HG02642 (cell line): ENCODE measurements around the gene TRAPPC8.
"Not testable (repeated sequence)": the region's sequence is repeated elsewhere in the genome, so short reads cannot be mapped to it uniquely, and the experiment has no call there.

Experiments used
- ATAC-seq: cut with Tn5 transposase; IDR thresholded peaks from one replicate; pipeline ENCODE4 v1.9.1; 2021; ENCODE audit warnings: mild to moderate bottlenecking; ENCODE audit not compliant: unreplicated experiment, poor library complexity

The TRAPPC8 gene

DNA sequence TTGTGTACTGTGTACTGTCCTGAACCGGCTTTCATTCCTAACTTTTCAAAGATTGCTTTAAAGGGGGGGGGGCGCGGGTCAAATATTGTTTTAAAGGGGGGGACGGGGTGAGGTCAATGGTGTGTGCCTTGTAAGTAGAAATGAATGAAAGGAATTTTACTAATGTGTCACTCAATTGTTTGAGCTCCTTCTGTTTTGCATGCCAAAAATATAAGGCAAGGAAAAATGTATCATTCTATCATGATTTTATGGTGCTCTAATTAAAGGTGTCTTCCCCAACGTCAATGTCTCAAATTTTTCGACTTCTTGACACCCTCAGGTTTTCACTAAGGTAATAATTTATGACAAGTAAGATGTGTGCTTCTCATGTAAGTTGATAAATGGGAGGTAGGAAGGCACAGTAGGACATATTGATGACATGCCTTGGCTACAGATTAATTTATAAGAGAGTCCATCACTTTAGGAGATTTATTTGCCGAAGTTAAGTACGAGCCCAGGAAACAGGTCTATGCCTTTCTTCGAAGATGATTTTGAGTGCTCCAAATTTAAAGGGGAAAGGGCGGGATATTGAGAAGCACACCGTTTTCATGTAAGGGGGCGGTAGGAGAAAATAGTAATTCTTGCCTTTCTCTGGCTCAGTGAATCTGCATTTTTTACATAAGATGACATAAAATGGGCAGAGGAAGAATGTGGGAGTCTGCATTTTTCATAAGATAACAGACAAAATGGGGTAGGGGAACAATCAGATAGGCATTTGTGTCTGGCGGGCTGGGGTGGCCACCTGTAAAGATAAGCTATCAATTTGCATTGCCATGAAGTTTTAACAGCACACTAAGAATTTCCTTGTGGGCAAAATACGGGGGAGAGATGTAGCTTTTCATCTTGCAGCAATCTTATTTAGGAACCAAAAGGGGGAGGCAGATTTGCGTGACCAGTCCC lies 1.2 kb upstream of the TRAPPC8 start:
- ATAC-seq = no peak

DNA sequence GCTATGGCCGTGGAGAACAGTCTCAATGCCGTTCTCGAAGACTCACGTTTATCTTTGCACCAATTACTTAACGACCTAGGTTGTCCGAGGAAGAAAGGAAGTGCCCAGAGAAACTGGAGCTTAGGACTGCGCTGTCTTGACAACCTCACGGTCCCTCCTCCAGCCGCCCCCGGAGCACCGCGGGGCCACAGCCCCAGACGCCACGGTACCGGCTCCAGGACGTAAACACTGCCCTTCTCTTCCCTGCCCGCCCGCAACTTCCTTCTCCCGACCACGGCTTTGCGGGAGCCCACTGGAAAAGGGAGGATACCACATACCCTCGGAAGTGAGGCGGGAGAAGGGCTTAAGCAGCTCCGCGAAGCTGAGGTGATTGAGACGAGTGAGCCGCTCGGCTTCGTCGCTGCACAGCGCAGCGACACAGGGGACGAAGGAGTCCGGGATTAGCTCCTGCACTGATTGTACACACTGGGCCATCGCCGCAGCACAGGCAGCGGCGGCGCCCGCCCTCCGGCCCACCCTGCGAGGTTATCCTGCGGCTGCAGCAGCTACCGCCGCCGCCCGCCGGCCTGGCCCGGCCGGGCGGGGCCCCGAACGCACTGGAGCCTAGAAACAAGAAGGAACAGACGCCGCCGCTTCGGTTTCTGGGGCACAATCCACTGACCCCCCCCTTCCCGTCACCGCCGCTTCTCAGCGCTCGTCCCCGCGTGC lies 483 bp downstream of the TRAPPC8 start:
- peak; percentile 39 for ATAC-seq

DNA sequence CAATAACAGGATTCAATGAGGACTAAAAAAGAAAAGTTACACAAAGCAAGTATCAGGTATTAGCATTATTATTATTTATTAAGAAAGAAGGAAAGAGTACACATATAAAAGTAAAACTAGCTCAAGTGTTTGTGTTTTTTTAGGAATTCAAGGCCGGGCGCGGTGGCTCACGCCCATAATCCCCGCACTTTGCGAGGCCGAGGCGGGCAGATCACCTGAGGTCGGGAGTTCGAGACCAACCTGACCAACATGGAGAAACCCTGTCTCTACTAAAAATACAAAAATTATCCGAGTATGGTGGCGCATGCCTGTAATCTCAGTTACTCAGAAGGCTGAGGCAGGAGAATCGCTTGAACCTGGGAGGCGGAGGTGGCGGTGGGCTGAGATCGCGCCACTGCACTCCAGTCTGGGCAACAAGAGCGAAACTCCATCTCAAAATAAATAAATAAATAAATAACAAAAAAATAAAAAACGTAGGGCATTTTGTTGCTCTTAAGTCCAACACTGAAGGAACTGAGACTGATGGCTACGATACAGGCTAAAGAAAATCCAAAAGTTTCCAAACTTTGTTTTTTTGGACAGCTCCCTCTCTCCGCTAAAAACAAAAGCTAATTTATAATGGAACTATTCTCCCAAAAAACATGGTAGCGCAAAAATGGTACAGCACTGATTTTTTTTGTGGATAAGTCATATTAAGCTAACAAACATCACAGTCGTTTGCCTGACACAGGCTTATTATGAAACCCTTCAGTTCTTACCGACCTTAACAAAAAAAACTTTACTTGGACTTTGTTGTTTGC lies 1.7 kb downstream of the TRAPPC8 start:
- ATAC-seq = no peak

DNA sequence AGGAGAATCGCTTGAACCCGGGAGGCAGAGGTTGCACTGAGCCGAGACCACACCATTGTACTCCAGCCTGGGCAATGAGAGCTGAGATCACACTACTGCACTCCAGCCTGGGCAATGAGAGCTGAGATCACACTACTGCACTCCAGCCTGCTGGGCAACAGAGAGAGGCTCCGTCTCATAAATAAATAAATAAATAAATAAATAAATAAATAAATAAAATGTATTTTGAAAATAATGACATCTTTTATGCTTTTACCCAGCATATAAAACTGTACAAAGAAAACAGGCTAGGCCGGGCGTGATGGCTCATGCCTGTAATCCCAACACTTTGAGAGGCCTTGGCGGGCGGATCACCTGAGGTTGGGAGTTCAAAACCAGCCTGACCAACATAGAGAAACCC lies 8.2 kb downstream of the TRAPPC8 start:
- ATAC-seq = not testable (repeated sequence)

DNA sequence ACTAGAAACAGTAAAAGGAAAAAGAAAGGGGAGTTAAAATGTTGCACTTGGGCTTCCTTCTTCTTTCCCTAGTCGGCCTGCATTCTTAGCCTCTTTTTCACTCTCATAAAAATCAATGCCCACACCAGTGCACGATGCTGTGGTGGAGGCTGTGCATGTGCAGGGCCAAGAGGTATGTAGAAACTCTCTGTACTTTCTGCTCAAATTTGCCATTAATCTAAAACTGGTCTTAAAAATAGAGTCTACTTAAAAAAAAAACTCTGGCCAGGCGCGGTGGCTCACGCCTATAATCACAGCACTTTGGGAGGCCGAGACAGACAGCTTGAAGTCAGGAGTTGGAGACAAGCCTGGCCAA lies 11.1 kb downstream of the TRAPPC8 start:
- ATAC-seq = no peak

DNA sequence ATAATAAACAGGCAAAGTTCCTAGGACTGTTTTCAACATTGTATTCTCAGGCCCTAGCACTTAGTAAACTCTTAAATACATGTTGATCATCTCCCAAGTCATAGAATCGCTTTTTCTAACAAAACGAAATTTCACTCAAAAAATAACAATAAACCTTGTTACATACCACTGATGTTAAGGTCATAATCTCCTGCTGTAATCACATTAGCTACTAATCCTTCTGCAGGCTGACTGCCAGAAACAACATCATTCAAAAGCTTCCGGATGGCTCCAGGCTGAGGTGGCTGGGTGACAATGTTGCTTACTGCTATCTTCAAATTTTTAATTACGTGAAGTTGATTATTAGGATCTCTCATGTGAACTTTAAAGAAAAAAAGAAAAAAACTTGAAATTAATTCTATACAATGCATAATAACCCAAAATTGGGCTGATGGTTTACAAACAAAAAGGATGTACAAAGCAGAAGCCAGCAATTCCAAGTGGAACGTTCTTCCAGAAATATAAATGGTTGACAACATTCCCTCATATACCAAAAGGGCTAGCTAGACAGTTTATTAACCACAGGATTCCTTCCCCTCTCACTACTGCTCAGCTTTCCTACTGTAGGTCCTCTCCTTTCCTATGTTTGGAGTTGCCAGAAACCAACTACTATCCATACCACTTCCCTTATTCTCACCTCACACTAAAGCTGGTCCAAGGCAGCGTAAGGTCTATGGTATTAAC lies 11.6 kb downstream of the TRAPPC8 start:
- ATAC-seq = no peak

DNA sequence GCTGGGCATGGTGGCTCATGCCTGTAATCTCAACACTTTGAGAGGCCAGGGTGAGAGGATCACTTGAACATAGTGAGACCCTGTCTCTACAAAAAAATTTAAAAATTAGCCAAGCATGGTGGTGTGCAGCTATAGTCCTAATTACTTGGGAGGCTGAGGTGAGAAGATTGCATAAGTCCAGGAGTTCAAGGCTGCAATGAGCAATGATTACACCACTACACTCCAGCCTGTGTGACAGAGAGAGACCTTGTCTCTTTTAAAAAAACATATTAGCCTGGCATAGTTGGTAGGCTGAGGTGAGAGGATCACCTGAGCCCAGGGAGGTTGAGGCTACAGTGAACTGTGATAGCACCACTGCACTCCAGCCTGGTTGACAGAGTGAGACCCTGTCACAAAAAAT lies 13.7 kb downstream of the TRAPPC8 start:
- no peak for ATAC-seq

DNA sequence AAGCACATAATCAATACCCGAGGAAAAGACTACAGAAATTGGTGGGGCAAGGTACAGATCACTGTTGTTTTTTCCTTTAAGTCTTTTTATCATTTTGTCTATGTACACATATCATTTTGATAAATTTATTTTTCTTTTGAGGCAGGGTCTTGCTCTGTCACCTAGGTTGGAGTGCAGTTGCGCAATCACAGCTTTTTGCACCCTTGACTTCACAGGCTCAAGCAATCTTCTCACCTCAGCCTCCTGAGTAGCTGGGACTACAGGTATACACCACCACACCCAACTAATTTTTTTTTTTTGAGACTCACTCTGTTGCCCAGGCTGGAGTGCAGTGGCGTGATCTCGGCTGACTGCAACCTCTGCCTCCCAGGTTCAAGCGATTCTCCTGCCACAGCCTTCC lies 15.9 kb downstream of the TRAPPC8 start:
- ATAC-seq = not testable (repeated sequence)

DNA sequence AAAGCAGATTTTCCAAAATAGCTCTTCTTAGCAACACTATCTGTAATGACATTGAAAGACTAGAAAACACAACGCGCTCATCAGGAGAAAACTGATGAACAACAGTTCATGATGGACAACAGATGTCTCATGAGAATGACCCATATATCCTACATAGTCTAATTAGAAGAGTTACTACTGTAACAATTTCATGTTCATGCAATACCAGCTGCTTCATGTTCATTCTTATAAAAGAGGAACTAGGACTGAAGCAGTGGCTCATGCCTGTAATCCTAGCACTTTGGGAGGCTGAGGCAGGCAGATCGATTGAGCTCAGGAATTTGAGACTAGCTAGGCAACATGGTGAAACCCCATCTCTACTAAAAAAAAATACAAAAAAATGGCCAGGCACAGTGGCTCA lies 22.7 kb downstream of the TRAPPC8 start:
- no peak for ATAC-seq

DNA sequence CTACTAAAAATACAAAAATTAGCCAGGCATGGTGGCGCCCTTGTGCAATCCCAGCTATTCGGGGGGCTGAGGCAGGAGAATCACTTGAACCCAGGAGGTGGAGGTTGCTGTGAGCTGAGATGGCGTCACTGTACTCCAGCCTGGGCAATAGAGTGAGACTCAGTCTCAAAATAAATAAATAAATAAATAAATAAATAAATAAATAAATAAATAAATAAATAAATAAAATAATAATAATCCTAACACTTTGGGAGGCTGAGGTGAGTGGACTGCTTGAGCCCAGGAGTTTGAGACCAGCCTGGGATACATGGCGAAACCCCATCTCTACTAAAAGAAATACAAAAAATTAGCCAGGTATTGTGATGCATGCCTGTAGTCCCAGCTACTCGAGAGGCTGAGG lies 23.6 kb downstream of the TRAPPC8 start:
- ATAC-seq = not testable (repeated sequence)

DNA sequence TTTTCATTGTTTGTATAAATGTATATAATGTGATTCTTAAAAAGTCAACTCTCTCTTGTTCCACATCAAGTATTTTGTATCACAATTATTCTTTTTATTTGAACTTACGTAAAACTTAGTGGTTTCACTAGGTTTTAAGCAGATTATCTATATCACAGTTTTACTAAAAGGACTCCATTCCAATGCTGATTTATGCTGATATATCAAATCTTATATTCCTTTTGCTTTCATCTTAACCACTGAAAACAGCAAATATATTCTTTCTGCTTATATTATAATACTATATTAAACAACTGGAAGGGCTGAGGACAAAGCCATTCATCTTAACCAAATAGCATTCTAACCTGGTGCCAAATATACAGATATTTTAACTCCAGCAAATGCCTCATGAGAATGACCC lies 24.2 kb downstream of the TRAPPC8 start:
- ATAC-seq = no peak

DNA sequence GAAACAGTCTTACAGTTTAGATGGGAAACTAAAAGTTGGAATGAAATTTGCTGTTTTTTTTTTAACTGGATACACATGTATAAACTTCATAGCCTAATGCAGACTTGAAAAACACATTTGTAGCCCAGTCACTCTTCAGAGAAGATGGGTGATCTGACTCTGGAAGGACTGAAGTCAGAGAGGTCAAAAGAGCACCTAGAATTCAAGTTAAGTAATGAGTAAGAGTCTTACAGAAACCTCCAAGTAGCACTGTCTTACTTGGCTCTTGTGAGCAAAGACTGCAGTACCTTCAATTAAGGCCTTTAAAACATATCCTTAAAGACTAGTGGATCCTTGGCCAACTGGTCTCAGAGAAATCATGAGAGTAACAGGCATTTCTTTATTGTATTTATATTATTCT lies 41.9 kb downstream of the TRAPPC8 start:
- ATAC-seq = no peak

DNA sequence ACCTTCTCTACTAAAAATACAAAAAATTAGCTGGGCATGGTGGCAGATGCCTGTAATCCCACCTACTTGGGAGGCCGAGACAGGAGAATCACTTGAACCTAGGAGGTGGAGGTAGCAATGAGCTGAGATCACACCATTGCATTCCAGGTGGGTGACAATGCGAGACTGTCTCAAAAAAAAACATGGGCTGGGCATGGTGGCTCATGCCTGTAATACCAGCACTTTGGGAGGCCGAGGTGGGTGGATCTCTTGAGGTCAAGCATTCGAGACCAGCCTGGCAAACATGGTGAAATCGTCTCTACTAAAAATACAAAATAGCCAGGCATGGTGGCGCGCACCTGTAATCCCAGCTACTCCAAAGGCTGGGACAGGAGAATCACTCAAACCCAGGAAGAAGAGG lies 43.2 kb downstream of the TRAPPC8 start:
- ATAC-seq = not testable (repeated sequence)

DNA sequence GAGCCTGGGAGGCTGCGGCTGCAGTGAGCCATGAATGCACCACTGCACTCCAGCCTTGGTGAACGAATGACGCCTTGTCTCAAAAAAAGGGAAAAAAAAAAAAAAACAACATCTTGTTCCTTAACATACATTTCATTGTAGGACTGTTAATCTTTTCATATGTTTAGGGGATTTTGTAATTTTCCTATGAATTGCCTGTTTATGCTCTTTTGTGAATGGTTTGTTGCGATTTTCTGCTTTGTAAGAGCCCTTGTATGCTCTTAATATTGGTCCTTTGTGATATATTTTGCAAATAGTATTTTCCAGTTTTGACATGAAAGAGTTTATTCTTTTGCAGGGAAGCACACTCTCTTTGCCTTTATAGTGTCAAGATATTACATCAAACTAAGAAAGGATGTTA lies 50.0 kb downstream of the TRAPPC8 start:
- no peak for ATAC-seq

DNA sequence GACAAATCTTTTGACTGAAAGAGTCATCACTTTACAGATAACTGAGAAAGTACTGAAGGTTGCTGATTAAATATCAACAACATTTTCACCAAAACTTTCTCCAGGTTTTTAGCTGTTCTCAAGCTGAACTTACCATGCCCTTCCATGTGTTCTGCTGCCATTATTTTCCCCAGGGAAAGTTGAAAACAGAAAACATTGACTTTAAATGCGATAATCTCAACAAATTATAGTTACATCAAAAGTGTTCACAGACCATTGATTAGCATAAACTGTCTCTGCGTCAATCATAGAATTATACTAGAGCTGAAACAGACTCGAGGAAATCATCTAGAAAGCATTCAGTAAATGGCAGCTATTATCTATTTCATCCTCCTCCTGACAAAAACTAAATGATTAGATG lies 51.4 kb downstream of the TRAPPC8 start:
- ATAC-seq = no peak

DNA sequence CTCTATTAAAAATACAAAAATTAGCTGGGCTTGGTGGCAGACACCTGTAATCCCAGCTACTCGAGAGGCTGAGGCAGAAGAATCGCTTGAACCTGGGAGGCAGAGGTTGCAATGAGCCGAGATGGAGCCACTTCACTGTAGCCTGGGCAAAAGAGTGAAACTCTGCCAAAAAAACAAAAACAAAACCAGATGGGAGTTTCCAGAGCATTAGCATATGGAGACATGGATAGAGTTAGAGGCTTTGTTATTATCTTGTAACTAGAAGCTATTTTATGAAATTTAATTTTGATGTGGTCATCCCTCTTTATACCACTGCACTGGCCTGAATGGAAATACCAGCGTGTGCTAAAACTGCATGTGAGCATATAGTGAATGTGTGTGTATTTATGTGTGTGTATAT lies 58.9 kb downstream of the TRAPPC8 start:
- no peak for ATAC-seq

DNA sequence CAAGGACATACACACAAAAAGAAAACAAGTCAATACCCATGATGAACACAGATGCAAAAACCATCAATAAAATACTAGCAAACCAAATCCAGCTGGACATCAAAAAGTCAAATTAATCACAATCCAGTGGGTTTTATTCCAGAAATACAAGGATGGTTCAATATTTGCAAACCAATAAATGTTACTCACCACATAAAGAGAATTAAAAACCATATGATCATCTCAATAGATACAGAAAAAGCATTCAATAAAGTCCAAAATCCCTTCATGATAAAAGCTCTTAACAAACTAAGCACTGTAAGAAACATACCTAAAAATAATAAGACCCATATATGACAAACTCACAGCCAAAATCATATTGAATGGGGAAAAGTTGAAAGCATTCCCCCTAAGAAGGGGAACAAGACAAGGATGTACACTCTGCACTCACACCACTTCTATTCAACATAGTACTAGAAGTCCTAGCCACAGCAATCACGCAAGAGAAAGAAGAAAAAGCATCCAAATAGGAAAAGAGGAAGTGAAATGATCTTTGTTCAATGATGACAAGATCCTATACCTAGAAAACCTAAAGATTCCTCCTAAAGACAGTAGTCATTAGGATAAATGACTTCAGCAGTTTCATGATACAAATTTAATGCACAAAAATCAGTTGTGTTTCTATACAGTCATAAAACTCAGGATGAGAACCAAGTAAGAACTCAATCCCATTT lies 62.6 kb downstream of the TRAPPC8 start:
- no peak for ATAC-seq

DNA sequence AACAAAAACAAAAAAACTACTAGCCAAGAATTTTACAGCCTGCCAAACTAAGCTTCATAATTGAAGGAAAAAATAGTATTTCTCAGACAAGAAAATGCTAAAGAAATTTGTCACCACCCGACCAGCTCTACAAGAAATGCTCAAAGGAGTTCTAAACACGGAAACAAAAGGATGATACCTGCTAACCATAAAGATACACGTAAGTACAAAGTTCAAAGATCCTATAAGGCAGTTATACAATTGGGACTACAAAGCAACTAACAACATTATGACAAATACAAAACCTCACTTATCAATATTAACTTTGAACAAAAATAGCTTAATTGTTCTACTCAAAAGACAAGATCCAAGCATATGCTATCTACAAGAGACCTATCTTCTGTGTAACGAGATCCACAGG lies 64.6 kb downstream of the TRAPPC8 start:
- ATAC-seq = no peak

DNA sequence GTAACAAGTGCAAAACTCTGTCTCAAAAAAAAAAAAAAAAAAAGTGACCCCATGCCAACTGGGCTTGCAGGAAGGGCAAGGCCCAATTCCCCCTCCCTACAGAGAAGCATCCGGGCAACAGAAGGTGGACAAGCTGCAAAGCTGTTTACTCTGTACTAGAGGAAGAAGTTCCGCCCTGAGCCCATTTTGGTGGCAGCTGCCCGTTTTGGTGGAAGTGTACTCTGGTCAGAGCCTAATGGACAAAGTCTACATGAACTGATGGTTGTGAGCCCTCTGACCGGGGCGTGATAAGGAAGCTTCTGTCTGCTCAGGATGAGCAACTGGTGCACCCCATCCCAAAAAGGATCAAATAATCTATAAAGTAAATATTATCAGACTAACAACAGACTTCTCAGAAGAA lies 65.0 kb downstream of the TRAPPC8 start:
- ATAC-seq = no peak

DNA sequence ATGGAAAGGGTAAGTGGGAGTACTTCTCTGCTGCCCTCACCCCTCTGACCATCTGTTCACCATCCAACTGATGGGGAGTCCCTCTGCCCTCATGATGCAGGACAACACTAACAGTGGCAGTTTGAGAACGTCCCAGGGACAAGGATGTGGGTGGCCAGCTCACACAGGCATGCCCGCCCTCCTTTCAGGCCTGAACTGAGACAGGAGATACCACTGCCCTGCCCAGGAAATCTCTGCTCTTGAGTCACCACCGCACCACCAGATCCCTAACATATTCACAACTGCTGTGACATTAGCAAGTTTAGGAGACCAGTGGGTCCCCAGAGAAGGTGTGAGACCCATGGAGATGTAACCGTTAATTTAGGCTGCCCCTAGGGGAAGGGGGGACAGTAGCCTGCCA lies 66.2 kb downstream of the TRAPPC8 start:
- ATAC-seq = no peak
